GM19025 (cell line): Measurements from ENCODE around the gene CILP.
"Not testable (repeated sequence)": the region's sequence is repeated elsewhere in the genome, so short reads cannot be mapped to it uniquely, and the experiment has no call there.

ENCODE experiments used
- ATAC-seq: cut with Tn5 transposase; IDR thresholded peaks from one replicate; pipeline ENCODE4 v1.9.1; 2021; ENCODE audit warnings: mild to moderate bottlenecking, low read depth, moderate library complexity; ENCODE audit not compliant: unreplicated experiment

CILP gene

GRCh38 chr15:65210770-65211481 lies at the start of gene CILP:
TSS of gene CILP (minus strand) at chr15:65211473. CDS start at chr15:65209755, 1,718 bp downstream.
- ATAC-seq, result no peak

GRCh38 chr15:65260968-65261367 lies 49.7 kb upstream of the CILP start:
- ATAC-seq, result no peak

- no peak for ATAC-seq
Measured at GRCh38 chr15:65259367-65259797, 48.1 kb upstream of the CILP start.

GRCh38 chr15:65258375-65259262 lies 47.3 kb upstream of the CILP start:
- ATAC-seq, result no peak

GRCh38 chr15:65255486-65256140 lies 44.3 kb upstream of the CILP start:
- ATAC-seq, result no peak

GRCh38 chr15:65254758-65255157 lies 43.5 kb upstream of the CILP start:
- ATAC-seq, result no peak

- no peak for ATAC-seq
Measured at GRCh38 chr15:65254356-65254755, 43.1 kb upstream of the CILP start.

GRCh38 chr15:65249641-65250040 lies 38.4 kb upstream of the CILP start:
- ATAC-seq, result peak; percentile 61

- ATAC-seq, result no peak
Measured at GRCh38 chr15:65248511-65249255, 37.4 kb upstream of the CILP start.

GRCh38 chr15:65246939-65247338 lies 35.7 kb upstream of the CILP start:
- ATAC-seq, result no peak

- no peak for ATAC-seq
Measured at GRCh38 chr15:65246026-65246714, 34.9 kb upstream of the CILP start.

GRCh38 chr15:65245096-65245856 lies 34.0 kb upstream of the CILP start:
- ATAC-seq, result no peak

GRCh38 chr15:65244638-65245037 lies 33.4 kb upstream of the CILP start:
- no peak for ATAC-seq

- ATAC-seq, result not testable (repeated sequence)
Measured at GRCh38 chr15:65236443-65236842, 25.2 kb upstream of the CILP start.

- no peak for ATAC-seq
Measured at GRCh38 chr15:65233696-65234095, 22.4 kb upstream of the CILP start.

- ATAC-seq, result no peak
Measured at GRCh38 chr15:65232520-65232919, 21.2 kb upstream of the CILP start.

- no peak for ATAC-seq
Measured at GRCh38 chr15:65231306-65231705, 20.0 kb upstream of the CILP start.

- not testable (repeated sequence) for ATAC-seq
Measured at GRCh38 chr15:65226901-65227300, 15.6 kb upstream of the CILP start.

- no peak for ATAC-seq
Measured at GRCh38 chr15:65226221-65226620, 14.9 kb upstream of the CILP start.
